VCaP (cell line): ENCODE results near the gene CEP44.

Source experiments
- H3K27ac ChIP-seq: fragments of 450-650 bp; 2 replicates; pipeline ENCODE4 v1.5.1; 2017
- CTCF ChIP-seq: fragments of 450-650 bp; conservative IDR thresholded peaks from 2 replicates; pipeline ENCODE4 v1.5.1; 2017; ENCODE audit warnings: mild to moderate bottlenecking, moderate library complexity

Gene CEP44

GRCh38 chr4:174303687-174304086 lies 20.0 kb downstream of the CEP44 start:
- no peak overlapping the region for H3K27ac ChIP-seq
- TF ChIP-seq CTCF: no peak

GRCh38 chr4:174304664-174305063 lies 21.0 kb downstream of the CEP44 start:
- TF ChIP-seq CTCF: no peak
- H3K27ac ChIP-seq: no peak overlapping the region

- no peak overlapping the region for H3K27ac ChIP-seq
- TF ChIP-seq CTCF: no peak
Observed at GRCh38 chr4:174305961-174306360, 22.2 kb downstream of the CEP44 start.

GRCh38 chr4:174307694-174308093 lies 24.0 kb downstream of the CEP44 start:
- no peak overlapping the region for H3K27ac ChIP-seq
- TF ChIP-seq CTCF: no peak

- H3K27ac ChIP-seq: no peak overlapping the region
- TF ChIP-seq CTCF: no peak
Observed at GRCh38 chr4:174312993-174313392, 29.3 kb downstream of the CEP44 start.

- no peak overlapping the region for H3K27ac ChIP-seq
- no peak for TF ChIP-seq CTCF
Observed at GRCh38 chr4:174314274-174314673, 30.6 kb downstream of the CEP44 start.

GRCh38 chr4:174314770-174315169 lies 31.1 kb downstream of the CEP44 start:
- no peak for TF ChIP-seq CTCF
- H3K27ac ChIP-seq: no peak overlapping the region

- TF ChIP-seq CTCF: no peak
- H3K27ac ChIP-seq: no peak overlapping the region
Observed at GRCh38 chr4:174316546-174316945, 32.8 kb downstream of the CEP44 start.
